Skeletal muscle satellite cell (primary cell): Measurements from ENCODE around the gene DDHD1.
A peak's percentile ranks its signal among the peaks of the same experiment; 100 is the strongest.
"Not testable (repeated sequence)": the region's sequence is repeated elsewhere in the genome, so short reads cannot be mapped to it uniquely, and the experiment has no call there.

Experiments used
- H3K27me3 ChIP-seq: 2 replicates; pipeline ENCODE4 v1.7.0; 2013; ENCODE audit warnings: low read length; ENCODE audit not compliant: control insufficient read depth, insufficient read depth
- H3K36me3 ChIP-seq: 2 replicates; pipeline ENCODE4 v1.7.0; 2013; ENCODE audit warnings: mild to moderate bottlenecking, control low read depth, low read length; ENCODE audit not compliant: insufficient read depth
- H3K4me1 ChIP-seq: 2 replicates; pipeline ENCODE4 v1.7.0; 2013; ENCODE audit warnings: low read length; ENCODE audit not compliant: control insufficient read depth, insufficient read depth
- H3K4me2 ChIP-seq: 2 replicates; pipeline ENCODE4 v1.7.0; 2013; ENCODE audit warnings: mild to moderate bottlenecking, low read length
- H3K4me3 ChIP-seq: 2 replicates; pipeline ENCODE4 v1.7.0; 2013; ENCODE audit warnings: low read length
- H3K9ac ChIP-seq: 2 replicates; pipeline ENCODE4 v1.7.0; 2013; ENCODE audit warnings: mild to moderate bottlenecking, low read depth, low read length, moderate library complexity
- H3K9me3 ChIP-seq: replicated peaks from 2 replicates; pipeline ENCODE4 v1.7.0; 2013; ENCODE audit warnings: mild to moderate bottlenecking, control low read depth, low read length

DDHD1 gene

GRCh38 chr14:53180272-53181221, 27.4 kb upstream of the DDHD1 start:
- Histone ChIP-seq H3K9ac (no peak overlapping the region), H3K4me1 (no peaks in the 10 kb centered on the region), H3K36me3 (no peaks in the 10 kb centered on the region), H3K4me2 (no peak overlapping the region), H3K4me3 (no peak overlapping the region), H3K27me3 (peaks cover 3% of the 10 kb centered on the region), H3K9me3 (no peaks in the 10 kb centered on the region)

- H3K9me3 ChIP-seq, H3K4me1 ChIP-seq, H3K9ac ChIP-seq, H3K27me3 ChIP-seq, H3K4me2 ChIP-seq, H3K4me3 ChIP-seq, H3K36me3 ChIP-seq: not testable (repeated sequence)
These were observed 26.4 kb upstream of the DDHD1 start for GRCh38 chr14:53179486-53180005.

- Histone ChIP-seq H3K36me3 (no peaks in the 10 kb centered on the region), H3K9ac (no peak overlapping the region), H3K4me2 (no peak overlapping the region), H3K27me3 (peaks cover 10% of the 10 kb centered on the region), H3K4me1 (no peaks in the 10 kb centered on the region), H3K4me3 (no peak overlapping the region), H3K9me3 (no peaks in the 10 kb centered on the region)
These were observed 22.3 kb upstream of the DDHD1 start for GRCh38 chr14:53175375-53175774.

GRCh38 chr14:53174918-53175317, 21.8 kb upstream of the DDHD1 start:
- H3K36me3 ChIP-seq = no peaks in the 10 kb centered on the region
- no peaks in the 10 kb centered on the region for H3K4me1 ChIP-seq
- H3K4me2 ChIP-seq = no peak overlapping the region
- no peak overlapping the region for H3K9ac ChIP-seq
- H3K4me3 ChIP-seq = no peak overlapping the region
- H3K27me3 ChIP-seq = peaks cover 10% of the 10 kb centered on the region
- no peaks in the 10 kb centered on the region for H3K9me3 ChIP-seq

- Histone ChIP-seq H3K9me3 (no peaks in the 10 kb centered on the region), H3K4me2 (no peak overlapping the region), H3K9ac (no peak overlapping the region), H3K4me3 (no peak overlapping the region), H3K4me1 (no peaks in the 10 kb centered on the region), H3K36me3 (no peaks in the 10 kb centered on the region), H3K27me3 (no peaks in the 10 kb centered on the region)
These were observed 15.7 kb upstream of the DDHD1 start for GRCh38 chr14:53168786-53169185.

- Histone ChIP-seq H3K4me2 (no peak overlapping the region), H3K36me3 (no peaks in the 10 kb centered on the region), H3K9ac (no peak overlapping the region), H3K27me3 (no peaks in the 10 kb centered on the region), H3K4me3 (no peak overlapping the region), H3K4me1 (no peaks in the 10 kb centered on the region), H3K9me3 (no peaks in the 10 kb centered on the region)
These were observed 14.6 kb upstream of the DDHD1 start for GRCh38 chr14:53167602-53168328.

GRCh38 chr14:53161758-53162435, 8.8 kb upstream of the DDHD1 start:
- Histone ChIP-seq H3K9me3 (no peaks in the 10 kb centered on the region), H3K36me3 (no peaks in the 10 kb centered on the region), H3K9ac (no peak overlapping the region), H3K4me1 (no peaks in the 10 kb centered on the region), H3K4me3 (no peak overlapping the region), H3K4me2 (no peak overlapping the region), H3K27me3 (no peaks in the 10 kb centered on the region)

- Histone ChIP-seq H3K9me3 (no peaks in the 10 kb centered on the region), H3K4me2 (no peak overlapping the region), H3K27me3 (no peaks in the 10 kb centered on the region), H3K4me3 (no peak overlapping the region), H3K9ac (no peak overlapping the region), H3K4me1 (peaks cover under 1% of the 10 kb centered on the region), H3K36me3 (no peaks in the 10 kb centered on the region)
These were observed 3.1 kb upstream of the DDHD1 start for GRCh38 chr14:53156238-53156637.

- Histone ChIP-seq H3K9me3 (no peaks in the 10 kb centered on the region), H3K9ac (peak overlapping the region; percentile 82), H3K4me3 (peak overlapping the region; percentile 93), H3K4me1 (peaks cover 6% of the 10 kb centered on the region), H3K36me3 (no peaks in the 10 kb centered on the region), H3K27me3 (no peaks in the 10 kb centered on the region), H3K4me2 (peak overlapping the region; percentile 86)
These were observed 584 bp upstream of the DDHD1 start for GRCh38 chr14:53153702-53154112.

- Histone ChIP-seq H3K9me3 (no peaks in the 10 kb centered on the region), H3K9ac (peak overlapping the region; percentile 82), H3K36me3 (no peaks in the 10 kb centered on the region), H3K4me3 (peak overlapping the region; percentile 93), H3K4me1 (peaks cover 6% of the 10 kb centered on the region), H3K27me3 (no peaks in the 10 kb centered on the region), H3K4me2 (peak overlapping the region; percentile 86)
These were observed 788 bp downstream of the DDHD1 start for GRCh38 chr14:53152184-53152886.
